K562 treated with DMSO at 1 percent for 4 hours (cell line): ENCODE measurements around the gene PTPN6. TPM values are rescaled to one million over a fixed set of nuclear protein-coding genes. Genes with fewer than 3 reads are reported as not detected.

ENCODE experiments used
- total RNA-seq: library from RNA; unstranded; fragments of 300-600 nt; gene quantifications from 2 replicates; pipeline ENCODE4 v1.2.3, GENCODE V29; 2022; ENCODE audit not compliant: insufficient read depth

The PTPN6 gene
- total RNA-seq: 6.5 and 16.4 TPM in 2 replicates

GRCh38 chr12:6950811-6951540, at the start of gene PTPN6:
TSS of gene PTPN6 (plus strand) at chr12:6951356. CDS start at chr12:6951513, 157 bp downstream.

DNA sequence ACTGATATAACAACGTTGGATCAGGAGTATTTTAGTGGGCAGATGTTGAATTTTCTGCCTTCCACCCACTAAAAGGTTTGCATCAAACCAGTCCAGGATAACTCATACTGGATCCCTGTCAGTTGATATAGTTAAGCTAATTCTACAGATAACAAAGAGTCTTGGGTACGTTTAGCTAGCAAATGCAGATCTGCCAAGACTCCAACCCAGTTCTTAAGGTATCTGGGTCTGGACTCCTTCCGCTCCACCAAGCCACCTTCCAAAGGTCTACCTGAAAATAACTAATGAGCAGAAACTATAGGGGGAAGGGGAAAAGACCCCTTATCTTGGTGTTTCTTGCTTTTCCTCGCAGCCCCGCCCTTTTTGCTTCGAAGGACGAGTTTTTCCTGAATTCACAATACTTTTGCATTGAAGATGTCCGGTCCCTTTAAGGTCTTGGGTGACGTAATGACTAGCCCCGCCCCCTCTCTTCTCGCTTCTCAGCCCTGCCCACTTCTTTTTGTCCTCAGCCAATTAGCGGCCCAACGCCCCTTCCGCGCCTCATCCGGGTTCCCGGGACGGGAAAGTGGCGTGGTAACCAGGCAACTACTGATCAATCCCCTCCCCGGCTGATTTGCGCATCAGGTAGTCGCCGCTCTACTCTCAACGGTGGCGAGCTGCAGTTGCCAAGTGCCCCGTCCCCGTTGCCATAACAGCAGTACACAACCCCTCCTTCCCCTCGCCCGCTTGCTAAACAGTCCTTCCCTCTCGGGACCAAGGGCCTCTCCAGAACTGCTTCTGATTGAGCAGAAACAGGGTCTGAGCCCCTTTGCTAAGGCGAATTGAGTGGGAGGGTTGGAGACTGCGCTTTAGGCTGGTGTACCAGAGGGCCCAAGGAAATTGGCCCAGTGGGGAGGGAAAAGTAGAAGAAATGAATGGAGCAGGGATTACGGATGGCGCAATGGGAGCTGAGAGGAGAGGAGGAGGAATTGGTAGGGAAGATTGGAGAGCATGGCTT, 46.6 kb upstream of the PTPN6 start, which contains the start of gene LRRC23:
LRRC23 (plus strand) TSS at position 543 of the 997 bp plus-strand sequence. CDS start 812 bp downstream, outside the sequence.

GRCh38 chr12:6914246-6914946, 36.8 kb upstream of the PTPN6 start, which contains the start of gene ENO2:
TSS of gene ENO2 (plus strand) at chr12:6914580. CDS start at chr12:6915833, 1,253 bp downstream.

GRCh38 chr12:6927379-6928021, 23.7 kb upstream of the PTPN6 start, which contains the start of gene ATN1:
TSS of gene ATN1 (plus strand) at chr12:6927959. CDS start at chr12:6934002, 6,043 bp downstream.

DNA sequence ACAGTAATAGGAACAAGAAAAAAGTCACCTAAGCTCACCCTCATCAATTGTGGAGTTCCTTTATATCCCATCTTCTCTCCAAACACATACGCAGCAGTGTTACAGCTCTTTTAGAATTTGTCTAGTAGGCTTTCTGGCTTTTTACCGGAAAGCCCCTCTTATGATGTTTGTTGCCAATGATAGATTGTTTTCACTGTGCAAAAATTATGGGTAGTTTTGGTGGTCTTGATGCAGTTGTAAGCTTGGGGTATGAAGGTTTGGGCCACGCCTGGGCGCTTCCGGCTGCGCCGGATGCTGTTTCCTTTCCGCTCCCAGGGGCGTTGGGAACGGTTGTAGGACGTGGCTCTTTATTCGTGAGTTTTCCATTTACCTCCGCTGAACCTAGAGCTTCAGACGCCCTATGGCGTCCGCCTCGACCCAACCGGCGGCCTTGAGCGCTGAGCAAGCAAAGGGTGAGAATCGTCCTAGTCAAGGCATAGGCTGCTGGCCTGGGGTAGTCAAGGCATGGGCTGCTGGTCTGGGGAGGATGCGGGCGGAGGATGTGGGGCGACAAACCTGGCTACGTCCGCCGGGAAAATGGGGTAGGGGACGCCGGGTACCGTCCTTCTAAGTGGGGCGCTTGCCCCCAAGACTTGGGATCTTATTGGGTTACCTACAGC, 7.3 kb upstream of the PTPN6 start, which contains the start of the genes C12orf57 and RNU7-1:
C12orf57 (plus strand) TSS at position 301 of the 659 bp plus-strand sequence; CDS start at position 401, 100 bp downstream.
RNU7-1 (plus strand) TSS at position 95 of the 659 bp plus-strand sequence.

Other genes with a start within 250 kb of the PTPN6 start
- 33.5 and 37.2 TPM in 2 replicates for gene COPS7A, start 227.3 kb upstream of the PTPN6 start, total RNA-seq
- gene MLF2, start 198.2 kb upstream of the PTPN6 start, total RNA-seq: 148 and 156 TPM in 2 replicates
- 322 and 327 TPM in 2 replicates for gene PTMS, start 185.0 kb upstream of the PTPN6 start, total RNA-seq
- gene LAG3, start 178.8 kb upstream of the PTPN6 start, total RNA-seq: 2.2 and 2.8 TPM in 2 replicates
- not detected in 2 replicates for gene CD4, start 161.8 kb upstream of the PTPN6 start, total RNA-seq
- 1.8 and 3.1 TPM in 2 replicates for gene GPR162, start 129.5 kb upstream of the PTPN6 start, total RNA-seq
- gene P3H3, start 122.9 kb upstream of the PTPN6 start, total RNA-seq: 11.9 and 14.1 TPM in 2 replicates
- gene GNB3, start 110.4 kb upstream of the PTPN6 start, total RNA-seq: 3.6 and 4.6 TPM in 2 replicates
- 20.1 and 29.7 TPM in 2 replicates for gene CDCA3, start 100.1 kb upstream of the PTPN6 start, total RNA-seq
- 50.5 and 51.1 TPM in 2 replicates for gene USP5, start 99.2 kb upstream of the PTPN6 start, total RNA-seq
- gene TPI1, start 83.8 kb upstream of the PTPN6 start, total RNA-seq: 475 and 496 TPM in 2 replicates
- gene SPSB2, start 78.1 kb upstream of the PTPN6 start, total RNA-seq: 2.5 and 5.2 TPM in 2 replicates
- gene LRRC23, start 46.5 kb upstream of the PTPN6 start, total RNA-seq: 4.7 and 5.7 TPM in 2 replicates
- gene ENO2, start 36.8 kb upstream of the PTPN6 start, total RNA-seq: 33.9 and 35.4 TPM in 2 replicates
- gene ATN1, start 23.4 kb upstream of the PTPN6 start, total RNA-seq: 34.8 and 43.7 TPM in 2 replicates
- gene RNU7-1, start 7.5 kb upstream of the PTPN6 start, total RNA-seq: not detected in 2 replicates
- 524 and 553 TPM in 2 replicates for gene C12orf57, start 7.3 kb upstream of the PTPN6 start, total RNA-seq
- gene PHB2, start 19.3 kb downstream of the PTPN6 start, total RNA-seq: 297 and 310 TPM in 2 replicates
- gene EMG1, start 19.6 kb downstream of the PTPN6 start, total RNA-seq: 7.9 and 15.0 TPM in 2 replicates
- gene LPCAT3, start 67.1 kb downstream of the PTPN6 start, total RNA-seq: 23.4 and 23.6 TPM in 2 replicates
- gene C1S, start 109.4 kb downstream of the PTPN6 start, total RNA-seq: 0.81 and 1.7 TPM in 2 replicates
- 3.0 and 5.2 TPM in 2 replicates for gene C1R, start 141.1 kb downstream of the PTPN6 start, total RNA-seq
- gene C1RL, start 157.9 kb downstream of the PTPN6 start, total RNA-seq: 13.2 and 18.7 TPM in 2 replicates
- gene RBP5, start 177.5 kb downstream of the PTPN6 start, total RNA-seq: 4.6 and 9.7 TPM in 2 replicates
- gene CLSTN3, start 179.0 kb downstream of the PTPN6 start, total RNA-seq: 12.1 and 20.9 TPM in 2 replicates
- 11.2 and 15.6 TPM in 2 replicates for gene PEX5, start 238.3 kb downstream of the PTPN6 start, total RNA-seq